Islet of Langerhans (tissue), 1 donor: Measurements from ENCODE around the gene OR13D1.
A peak's percentile ranks its signal among the peaks of the same experiment; 100 is the strongest.
"Not testable (repeated sequence)": the region's sequence is repeated elsewhere in the genome, so short reads cannot be mapped to it uniquely, and the experiment has no call there.

ENCODE experiments used
- FAIRE-seq: peaks from one replicate; lab custom pipeline; 2011; peaks lifted over from hg19 to GRCh38; lab: Jason Lieb, UNC

OR13D1 gene

GRCh38 chr9:104694218-104694617, at the start of gene OR13D1:
Gene OR13D1 (plus strand): TSS chr9:104694518. CDS start chr9:104694518, 0 bp downstream.
- FAIRE-seq = no peak

GRCh38 chr9:104658496-104659195, 35.7 kb upstream of the OR13D1 start:
- FAIRE-seq = no peak

- FAIRE-seq = no peak
Observed at GRCh38 chr9:104675611-104676010, 18.7 kb upstream of the OR13D1 start.

- FAIRE-seq = peak; percentile 97
Observed at GRCh38 chr9:104682642-104683041, 11.7 kb upstream of the OR13D1 start.

- FAIRE-seq = no peak
Observed at GRCh38 chr9:104686081-104686480, 8.2 kb upstream of the OR13D1 start.

GRCh38 chr9:104700306-104700705, 6.0 kb downstream of the OR13D1 start:
- FAIRE-seq = no peak

GRCh38 chr9:104708737-104709136, 14.4 kb downstream of the OR13D1 start:
- FAIRE-seq = not testable (repeated sequence)

GRCh38 chr9:104711604-104712003, 17.3 kb downstream of the OR13D1 start:
- no peak for FAIRE-seq

- FAIRE-seq = no peak
Observed at GRCh38 chr9:104725014-104725413, 30.7 kb downstream of the OR13D1 start.

GRCh38 chr9:104738452-104738851, 44.1 kb downstream of the OR13D1 start:
- no peak for FAIRE-seq

GRCh38 chr9:104740621-104741020, 46.3 kb downstream of the OR13D1 start:
- FAIRE-seq = no peak

GRCh38 chr9:104743376-104743985, 49.2 kb downstream of the OR13D1 start:
- peak; percentile 99 for FAIRE-seq
